ENCODE data around the gene FALEC. TPM values are rescaled to one million over a fixed set of nuclear protein-coding genes. Genes with fewer than 3 reads are reported as not detected.
"Not testable (repeated sequence)": the region's sequence is repeated elsewhere in the genome, so short reads cannot be mapped to it uniquely, and the experiment has no call there.

The FALEC gene
- total RNA-seq, 4 donors from 2014 or later, result not detected

DNA sequence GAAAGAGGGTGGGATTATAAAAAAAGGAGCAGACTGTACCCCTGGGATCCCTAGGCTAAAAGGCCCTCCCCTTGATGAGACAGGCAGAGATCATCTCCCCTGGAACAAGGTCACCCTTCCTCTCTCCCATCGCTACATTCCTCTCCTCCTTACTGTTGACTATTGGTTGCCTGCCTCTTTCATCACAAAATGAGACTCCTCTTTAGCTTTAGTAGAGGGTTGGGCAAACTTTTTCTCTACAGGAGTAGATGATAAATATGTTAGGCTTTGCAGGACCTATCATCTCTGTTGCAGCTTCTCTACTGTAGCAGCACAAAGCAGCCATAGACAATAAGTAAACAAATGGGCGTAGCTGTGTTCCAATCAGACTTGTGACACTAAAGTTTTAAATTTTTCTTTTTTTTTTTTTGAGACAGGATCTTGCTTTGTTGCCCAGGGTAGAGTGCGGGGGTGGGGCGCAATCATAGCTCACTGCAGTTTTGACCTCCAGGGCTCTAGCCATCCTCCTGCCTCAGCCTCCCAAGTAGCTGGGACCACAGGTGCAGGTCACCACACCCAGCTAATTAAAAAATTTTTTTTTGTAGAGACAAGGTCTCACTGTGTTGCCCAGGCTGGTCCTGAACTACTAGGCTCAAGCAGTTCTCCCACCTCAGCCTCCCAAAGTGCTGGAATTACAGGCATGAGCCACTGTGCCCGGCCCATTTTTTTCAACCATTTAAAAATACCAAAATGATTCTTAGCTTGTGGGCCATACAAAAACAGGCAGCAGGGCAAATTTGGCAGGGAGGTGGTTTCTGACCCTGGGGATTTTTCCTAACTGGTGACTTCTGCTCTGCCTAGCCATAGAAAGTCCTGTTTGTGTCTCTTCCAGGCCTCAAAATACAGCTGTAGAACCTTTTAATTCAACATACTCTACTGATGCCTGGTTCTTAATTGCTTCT is 48.8 kb downstream of the FALEC start:
- WGBS, 2 donors (ENCODE audit: low coverage in 1 of 2), result 70 to 73% methylated on average over 5 of the region's 5 CpGs
- peaks cover 56 to 85% (median 76%) of the 10 kb centered on the region in 3 donors for H3K4me1 ChIP-seq

DNA sequence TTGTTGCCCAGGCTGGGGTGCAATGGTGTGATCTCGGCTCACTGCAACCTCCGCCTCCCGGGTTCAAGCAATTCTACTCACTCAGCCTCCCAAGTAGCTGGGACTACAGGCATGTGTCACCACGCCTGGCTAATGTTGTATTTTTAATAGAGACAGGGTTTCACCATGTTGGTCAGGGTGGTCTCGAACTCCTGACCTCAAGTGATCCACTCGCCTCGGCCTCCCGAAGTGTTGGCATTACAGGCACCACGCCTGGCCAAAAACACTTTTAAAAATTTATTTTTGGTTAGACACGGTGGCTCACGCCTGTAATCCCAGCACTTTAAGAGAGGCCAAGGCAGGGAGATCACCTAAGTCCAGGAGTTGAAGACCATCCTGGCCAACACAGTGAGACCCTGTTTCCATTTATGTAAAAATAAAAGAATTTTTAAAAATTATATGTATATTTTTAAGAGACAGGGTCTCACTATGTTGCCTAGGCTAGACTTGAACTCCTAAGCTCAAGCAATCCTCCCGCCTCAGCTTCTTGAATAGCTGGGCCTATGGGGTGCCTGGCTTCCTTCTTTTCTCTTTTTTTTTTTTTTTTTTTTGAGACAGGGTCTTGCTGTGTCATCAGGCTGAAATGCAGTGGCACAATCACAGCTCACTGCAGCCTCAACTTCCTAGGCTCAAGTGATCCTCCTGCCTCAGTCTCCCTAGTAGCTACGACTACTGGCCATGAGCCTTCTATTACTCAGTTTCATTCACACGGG is 49.9 kb downstream of the FALEC start:
- peak overlapping the region; percentile 97 to 100 (median 100) for H3K27ac ChIP-seq
- not testable (repeated sequence) for H3K4me3 ChIP-seq, H3K36me3 ChIP-seq, H3K27me3 ChIP-seq, ATAC-seq, H3K9me3 ChIP-seq
- H3K4me1 ChIP-seq, result peaks cover 65 to 85% (median 77%) of the 10 kb centered on the region in 3 donors
- 70 to 75% methylated on average over 7 to 14 of the region's 14 CpGs for WGBS, 2 donors (ENCODE audit: low coverage in 1 of 2)

More for the DNA sequence above, 48.8 kb downstream of the FALEC start:
- Histone ChIP-seq H3K27me3 (no peaks in the 10 kb centered on the region), H3K9me3 (no peaks in the 10 kb centered on the region), H3K4me3 (peak overlapping the region in 1 of 2 donors; percentile 9), H3K27ac (peak overlapping the region; percentile 97 to 100 (median 100)), H3K36me3 (no peaks in the 10 kb centered on the region)
- TF ChIP-seq POLR2AphosphoS5 (IDR thresholded peaks at IDR 0.05), result no peak
- TF ChIP-seq POLR2A (IDR thresholded peaks at IDR 0.05), result no peak
- no peak for TF ChIP-seq CTCF (IDR thresholded peaks at IDR 0.05)
- no peak for TF ChIP-seq EP300 (IDR thresholded peaks at IDR 0.05)
- ATAC-seq, result no peak

DNA sequence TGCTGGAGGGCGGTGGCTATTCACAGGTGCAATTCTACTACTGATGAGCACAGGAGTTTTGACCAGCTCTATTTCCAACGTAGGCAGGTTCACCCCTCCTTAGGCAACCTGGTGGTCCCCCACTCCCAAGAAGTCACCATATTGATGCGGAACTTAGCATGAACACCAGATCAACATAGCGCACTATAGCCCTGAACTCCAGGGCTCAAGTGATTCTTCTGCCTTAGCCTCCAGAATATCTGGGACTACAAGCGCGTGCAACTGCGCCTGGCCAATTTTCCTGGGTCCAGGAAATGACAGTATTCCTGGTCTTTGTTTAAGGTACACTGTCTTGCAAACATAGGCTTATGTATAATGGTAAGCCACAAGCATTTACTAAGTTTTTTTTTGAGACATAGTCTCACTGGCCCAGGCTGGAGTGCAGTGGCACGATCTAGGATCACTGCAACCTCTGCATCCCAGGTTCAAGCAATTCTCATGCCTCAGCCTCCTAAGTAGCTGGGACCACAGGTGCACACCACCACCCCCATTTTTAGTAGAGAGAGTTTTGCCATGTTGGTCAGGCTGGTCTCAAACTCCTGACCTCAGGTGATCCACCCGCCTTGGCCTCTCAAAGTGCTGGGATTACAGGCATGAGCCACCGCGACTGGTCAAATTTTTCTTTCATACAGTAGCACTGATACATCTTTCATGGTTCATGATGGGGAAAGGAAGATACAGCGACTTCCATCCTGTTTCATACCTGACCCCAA is 51.2 kb downstream of the FALEC start:
- Histone ChIP-seq H3K4me3 (peak overlapping the region in 1 of 2 donors; percentile 50), H3K4me1 (peaks cover 70 to 95% (median 86%) of the 10 kb centered on the region in 3 donors), H3K27me3 (no peaks in the 10 kb centered on the region), H3K27ac (peak overlapping the region; percentile 95 to 100 (median 98)), H3K9me3 (no peaks in the 10 kb centered on the region), H3K36me3 (peaks cover 0 to 12% of the 10 kb centered on the region in 2 donors)
- ATAC-seq, result no peak
- WGBS, 2 donors (ENCODE audit: low coverage in 1 of 2), result 54 to 67% methylated on average over 5 to 9 of the region's 12 CpGs
- no peak for TF ChIP-seq CTCF (IDR thresholded peaks at IDR 0.05)
- TF ChIP-seq POLR2A (IDR thresholded peaks at IDR 0.05), result no peak
- TF ChIP-seq POLR2AphosphoS5 (IDR thresholded peaks at IDR 0.05), result no peak
- no peak for TF ChIP-seq EP300 (IDR thresholded peaks at IDR 0.05)

DNA sequence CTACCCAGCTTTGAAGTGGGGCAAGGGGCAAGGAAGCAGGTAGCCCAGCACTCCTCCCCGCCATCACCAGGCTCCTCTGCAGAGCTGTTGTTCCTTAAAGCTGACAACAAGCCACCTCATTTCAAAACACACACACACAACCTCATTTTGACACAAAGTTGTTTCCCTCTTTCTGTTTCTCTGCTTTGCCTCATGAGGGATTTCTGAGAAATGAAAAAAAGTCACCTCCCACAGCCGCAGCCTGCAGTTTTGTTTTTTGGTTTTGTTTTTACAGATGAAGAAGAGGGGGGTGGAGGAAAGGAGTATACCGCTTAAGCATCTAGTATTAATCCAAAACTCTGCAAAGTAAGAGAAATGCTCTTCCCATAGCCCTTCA is 51.8 kb downstream of the FALEC start:
- TF ChIP-seq POLR2A (IDR thresholded peaks at IDR 0.05) (no peak), POLR2AphosphoS5 (IDR thresholded peaks at IDR 0.05) (peak; percentile 57), CTCF (IDR thresholded peaks at IDR 0.05) (peak in 1 of 4 experiments; percentile 4), EP300 (IDR thresholded peaks at IDR 0.05) (no peak)
- Histone ChIP-seq H3K27ac (peak overlapping the region; percentile 95 to 100 (median 98)), H3K9me3 (no peaks in the 10 kb centered on the region), H3K27me3 (no peaks in the 10 kb centered on the region), H3K36me3 (peaks cover 0 to 18% of the 10 kb centered on the region in 2 donors), H3K4me1 (peaks cover 73 to 97% (median 89%) of the 10 kb centered on the region in 3 donors), H3K4me3 (peak overlapping the region; percentile 50 to 65)
- 0 to 25% methylated on average over 2 of the region's 3 CpGs for WGBS, 2 donors (ENCODE audit: low coverage in 1 of 2)
- no peak for ATAC-seq
